ENCODE data around the gene KCNH1.
"Not testable (repeated sequence)": the region's sequence is repeated elsewhere in the genome, so short reads cannot be mapped to it uniquely, and the experiment has no call there.

Gene KCNH1

DNA sequence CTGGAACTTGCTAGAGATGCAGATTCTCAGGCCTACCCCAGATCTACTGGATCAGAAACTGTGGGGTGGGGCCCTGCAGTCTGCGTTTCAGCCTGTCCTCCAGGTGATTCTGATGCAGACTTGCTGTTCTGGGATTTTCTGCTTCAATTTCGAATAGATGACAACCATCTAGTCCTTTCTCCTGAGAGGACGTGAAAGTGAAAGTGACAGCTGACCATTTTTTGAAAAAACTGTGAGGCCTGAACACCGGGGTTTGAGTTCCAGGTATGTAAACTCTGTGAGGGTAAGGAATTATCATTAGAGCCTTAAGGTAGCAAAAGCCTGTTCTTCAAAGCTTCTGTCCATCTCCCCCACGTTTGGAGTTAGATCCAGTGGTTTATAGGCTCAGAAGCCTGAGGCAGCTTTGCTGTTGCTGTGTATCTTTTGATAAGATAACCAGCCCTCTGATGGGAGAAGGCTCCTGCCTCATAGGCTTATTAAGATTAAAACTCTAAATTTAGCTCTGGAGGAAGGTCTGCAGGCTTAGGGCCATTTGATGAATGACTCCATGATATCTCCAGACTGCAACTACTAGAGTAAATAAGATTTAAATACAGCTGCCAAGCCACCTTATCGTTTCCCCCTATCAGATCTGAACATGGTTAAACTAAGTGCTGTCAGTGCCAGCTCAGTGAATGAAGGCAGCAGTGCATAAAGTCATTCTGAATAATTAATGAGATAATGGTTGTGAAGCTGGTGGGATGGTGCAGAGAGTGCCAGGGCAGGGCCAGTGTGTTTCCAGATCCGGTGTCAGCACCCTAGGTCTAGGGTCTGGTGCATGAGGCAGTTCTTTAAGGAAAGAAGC lies 470.0 kb downstream of the KCNH1 start:
- no peak overlapping the region for H3K27ac Mint-ChIP-seq
- ATAC-seq (ENCODE audit: low read depth) (no peak), DNase-seq (ENCODE audit: low spot score in 2 of 2) (no peak)
- peaks cover 2% of the 10 kb centered on the region for H3K36me3 Mint-ChIP-seq
- no peaks in the 10 kb centered on the region for H3K27me3 Mint-ChIP-seq
- H3K9me3 Mint-ChIP-seq = no peaks in the 10 kb centered on the region
- H3K4me3 Mint-ChIP-seq = no peak overlapping the region
- peaks cover 8% of the 10 kb centered on the region for H3K4me1 Mint-ChIP-seq

DNA sequence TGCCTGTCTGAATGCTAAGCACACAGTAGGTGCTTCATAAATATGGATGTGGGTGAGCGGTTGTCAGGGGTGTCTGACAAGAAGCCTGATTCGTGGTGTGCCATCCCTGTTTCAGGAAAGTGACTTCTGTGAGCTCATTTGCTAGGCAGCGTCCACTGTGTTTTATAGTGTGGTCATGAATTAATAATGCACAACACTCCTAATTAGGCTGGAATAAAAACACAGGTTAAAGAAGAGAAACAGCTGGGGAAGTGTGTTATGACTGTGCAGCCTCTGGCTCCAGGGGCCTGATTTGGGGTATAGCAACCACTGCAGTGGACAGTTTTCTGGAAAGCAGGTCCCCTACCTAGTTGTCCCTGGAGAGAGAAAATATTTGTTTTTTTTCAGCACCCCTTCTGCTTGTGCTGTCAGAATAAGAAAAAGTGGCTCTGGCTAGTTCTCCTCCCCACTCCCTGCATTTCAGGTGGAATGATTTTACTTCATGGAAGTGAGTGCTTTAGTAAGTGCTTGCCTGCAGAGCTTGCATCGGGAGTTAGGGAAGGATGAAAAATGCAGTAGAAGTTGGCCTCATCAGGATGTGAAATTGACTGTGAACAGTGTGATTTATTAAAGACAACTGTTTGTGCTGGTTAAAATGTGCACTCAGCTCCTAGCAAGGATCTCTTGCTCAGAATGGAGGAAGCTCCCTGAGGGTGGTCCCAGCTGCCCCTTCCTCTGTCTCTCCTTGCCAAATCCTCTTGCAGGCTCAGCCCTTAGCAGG lies 471.5 kb downstream of the KCNH1 start:
- Mint-ChIP-seq H3K4me3 (no peak overlapping the region), H3K27ac (no peak overlapping the region), H3K27me3 (no peaks in the 10 kb centered on the region), H3K36me3 (peaks cover 7% of the 10 kb centered on the region), H3K9me3 (peaks cover 3% of the 10 kb centered on the region), H3K4me1 (peaks cover 8% of the 10 kb centered on the region)
- ATAC-seq (ENCODE audit: low read depth) (no peak), DNase-seq (ENCODE audit: low spot score in 2 of 2) (no peak)

DNA sequence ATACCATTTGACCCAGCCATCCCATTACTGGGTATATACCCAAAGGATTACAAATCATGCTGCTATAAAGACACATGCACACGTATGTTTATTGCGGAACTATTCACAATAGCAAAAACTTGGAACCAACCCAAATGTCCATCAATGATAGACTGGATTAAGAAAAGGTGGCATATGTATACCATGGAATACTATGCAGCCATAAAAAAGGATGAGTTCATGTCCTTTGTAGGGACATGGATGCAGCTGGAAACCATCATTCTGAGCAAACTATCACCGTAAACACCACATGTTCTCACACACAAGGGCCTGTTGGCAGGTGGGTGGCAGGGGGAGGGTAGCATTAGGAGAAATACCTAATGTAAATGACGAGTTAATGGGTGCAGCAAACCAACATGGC lies 472.4 kb downstream of the KCNH1 start:
- not testable (repeated sequence) for H3K4me1 Mint-ChIP-seq; H3K4me3 Mint-ChIP-seq; DNase-seq (ENCODE audit: low spot score in 2 of 2); H3K9me3 Mint-ChIP-seq; H3K27ac Mint-ChIP-seq; H3K27me3 Mint-ChIP-seq; ATAC-seq (ENCODE audit: low read depth); H3K36me3 Mint-ChIP-seq

DNA sequence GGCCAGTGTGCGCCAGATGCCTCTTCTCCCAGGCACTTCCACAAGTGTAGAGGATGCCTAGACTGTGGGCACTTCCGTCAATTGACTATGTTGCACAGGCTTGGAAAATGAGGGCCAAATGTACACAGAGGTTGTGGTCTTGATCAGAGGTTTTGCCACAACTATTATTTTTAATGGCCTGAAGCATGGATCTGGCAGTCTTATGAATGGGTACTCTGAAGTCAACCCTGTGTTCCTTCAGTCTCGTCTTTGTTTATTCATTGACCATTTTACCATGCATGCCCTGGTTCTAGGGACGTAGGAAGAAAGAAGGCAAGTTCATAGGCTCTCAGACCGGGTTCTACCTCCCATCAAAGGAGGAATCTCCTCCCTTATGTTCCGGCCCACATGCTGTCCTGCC lies 476.1 kb downstream of the KCNH1 start:
- H3K27ac Mint-ChIP-seq = no peak overlapping the region
- ATAC-seq (ENCODE audit: low read depth) (no peak), DNase-seq (ENCODE audit: low spot score in 2 of 2) (no peak)
- no peaks in the 10 kb centered on the region for H3K4me1 Mint-ChIP-seq
- no peaks in the 10 kb centered on the region for H3K27me3 Mint-ChIP-seq
- peaks cover 3% of the 10 kb centered on the region for H3K9me3 Mint-ChIP-seq
- H3K36me3 Mint-ChIP-seq = peaks cover 12% of the 10 kb centered on the region
- no peak overlapping the region for H3K4me3 Mint-ChIP-seq

DNA sequence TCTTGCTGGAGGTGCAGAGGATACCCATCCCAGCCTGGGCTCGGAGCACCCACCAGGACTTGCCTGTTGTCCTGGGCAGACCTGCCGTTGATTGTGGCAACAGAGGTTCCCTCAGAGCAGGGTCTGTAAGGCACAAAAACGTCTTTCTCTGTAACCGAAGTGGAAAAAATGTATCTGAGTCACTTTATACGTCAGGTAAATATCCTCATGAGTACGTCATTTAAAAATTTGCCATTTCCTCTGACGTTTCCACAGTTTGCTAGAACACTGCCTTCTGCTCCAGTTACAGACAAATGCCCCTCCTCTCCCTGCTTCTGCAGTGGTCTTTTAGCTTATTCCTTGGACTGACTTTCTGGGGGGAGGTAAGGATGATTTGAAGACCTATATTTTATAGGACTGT lies 478.4 kb downstream of the KCNH1 start:
- Mint-ChIP-seq H3K9me3 (peaks cover 3% of the 10 kb centered on the region), H3K4me3 (no peak overlapping the region), H3K4me1 (peaks cover 5% of the 10 kb centered on the region), H3K36me3 (peaks cover 12% of the 10 kb centered on the region), H3K27me3 (no peaks in the 10 kb centered on the region), H3K27ac (no peak overlapping the region)
- DNase-seq (ENCODE audit: low spot score in 2 of 2) (no peak), ATAC-seq (ENCODE audit: low read depth) (no peak)

DNA sequence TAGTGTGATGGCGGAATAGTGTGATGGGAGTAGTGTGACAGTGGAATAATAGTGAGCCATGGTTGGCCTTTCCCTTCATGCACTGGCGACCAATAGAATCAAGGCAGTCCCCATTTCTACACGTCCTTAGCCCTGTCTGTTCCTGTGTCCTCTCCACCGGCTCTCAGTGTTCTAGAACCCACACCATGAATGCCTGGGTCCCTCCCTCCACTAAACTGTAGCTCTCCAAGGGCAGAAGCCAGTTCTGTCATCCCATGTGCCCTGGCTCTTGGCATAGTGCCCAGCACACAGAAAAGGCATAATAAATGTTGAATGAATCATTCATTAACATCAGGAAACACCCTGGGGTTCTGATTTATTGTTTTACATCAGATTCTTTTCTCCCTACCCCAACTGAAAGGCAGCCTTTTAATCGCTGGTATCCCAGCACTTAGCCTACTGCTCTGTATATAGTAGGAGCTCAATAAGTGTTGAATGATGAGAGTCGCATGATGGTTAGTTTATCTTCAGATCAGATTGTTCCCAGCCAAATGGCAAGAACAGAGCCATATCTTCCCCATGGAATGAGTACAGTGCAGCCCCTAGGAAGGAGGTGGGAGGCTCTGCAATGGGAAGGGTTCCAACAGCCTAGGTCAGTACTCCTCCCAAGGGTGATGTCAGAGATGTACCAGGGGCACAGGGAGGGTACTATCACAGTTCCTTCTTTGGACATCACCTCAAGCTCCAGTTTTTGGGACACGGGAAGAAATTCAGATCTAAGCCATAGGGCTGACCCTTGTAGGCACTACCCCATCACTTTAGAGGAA lies 479.6 kb downstream of the KCNH1 start:
- Mint-ChIP-seq H3K4me3 (no peak overlapping the region), H3K36me3 (peaks cover 12% of the 10 kb centered on the region), H3K27ac (no peak overlapping the region), H3K9me3 (peaks cover 3% of the 10 kb centered on the region), H3K27me3 (no peaks in the 10 kb centered on the region), H3K4me1 (peaks cover 5% of the 10 kb centered on the region)
- ATAC-seq (ENCODE audit: low read depth) (no peak), DNase-seq (ENCODE audit: low spot score in 2 of 2) (no peak)

DNA sequence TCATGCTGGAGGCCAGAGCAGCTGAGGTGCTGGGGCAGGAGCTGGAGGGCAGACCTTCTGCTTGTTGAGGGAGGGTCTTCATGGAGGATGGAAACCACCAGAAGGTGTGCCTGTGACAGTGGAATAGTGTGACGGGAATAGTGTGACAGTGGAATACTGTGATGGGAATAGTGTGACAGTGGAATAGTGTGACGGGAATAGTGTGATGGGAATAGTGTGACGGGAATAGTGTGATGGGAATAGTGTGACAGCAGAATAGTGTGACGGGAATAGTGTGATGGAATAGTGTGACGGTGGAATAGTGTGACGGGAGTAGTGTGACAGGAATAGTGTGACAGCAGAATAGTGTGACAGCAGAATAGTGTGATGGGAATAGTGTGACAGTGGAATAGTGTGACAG lies 480.2 kb downstream of the KCNH1 start:
- Mint-ChIP-seq H3K27me3 (no peaks in the 10 kb centered on the region), H3K9me3 (peaks cover 3% of the 10 kb centered on the region), H3K4me3 (no peak overlapping the region), H3K27ac (no peak overlapping the region), H3K36me3 (peaks cover 10% of the 10 kb centered on the region), H3K4me1 (peaks cover 5% of the 10 kb centered on the region)
- DNase-seq (ENCODE audit: low spot score in 2 of 2) = no peak
- ATAC-seq (ENCODE audit: low read depth) = no peak

DNA sequence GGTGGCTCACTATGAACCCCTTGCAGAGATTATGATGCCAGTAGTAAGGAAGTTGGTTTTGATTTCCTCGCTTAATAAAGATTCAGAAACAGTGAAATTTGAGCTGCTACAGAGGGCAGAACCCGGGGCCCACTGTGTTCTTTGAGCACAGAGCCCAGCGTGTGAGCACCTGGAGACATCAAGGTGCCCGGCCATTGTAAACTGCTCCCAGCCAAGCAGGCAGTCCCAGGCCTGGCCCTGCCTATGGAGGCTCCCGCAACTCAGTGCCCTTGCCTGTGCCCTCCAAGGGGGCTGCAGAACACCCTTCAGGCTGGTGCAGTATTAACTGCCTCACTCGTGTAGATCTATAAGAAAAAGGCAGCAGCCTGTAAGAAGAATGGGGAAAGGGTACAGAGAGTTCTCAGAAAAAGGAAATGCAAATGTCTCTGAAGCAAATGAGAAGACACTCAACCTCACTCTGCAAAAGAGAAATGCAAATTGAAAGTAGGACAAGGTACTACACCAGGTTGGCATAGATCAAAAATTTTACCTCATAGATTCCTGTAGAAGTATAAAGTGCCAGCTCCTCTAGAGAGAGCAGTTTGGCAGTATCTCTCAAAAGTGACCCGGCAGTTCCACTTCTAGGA lies 481.5 kb downstream of the KCNH1 start:
- H3K27ac Mint-ChIP-seq = peak overlapping the region; percentile 29
- no peaks in the 10 kb centered on the region for H3K9me3 Mint-ChIP-seq
- ATAC-seq (ENCODE audit: low read depth) (no peak), DNase-seq (ENCODE audit: low spot score in 2 of 2) (no peak)
- H3K36me3 Mint-ChIP-seq = peaks cover 9% of the 10 kb centered on the region
- H3K4me1 Mint-ChIP-seq = peaks cover 5% of the 10 kb centered on the region
- H3K4me3 Mint-ChIP-seq = no peak overlapping the region
- H3K27me3 Mint-ChIP-seq = no peaks in the 10 kb centered on the region

DNA sequence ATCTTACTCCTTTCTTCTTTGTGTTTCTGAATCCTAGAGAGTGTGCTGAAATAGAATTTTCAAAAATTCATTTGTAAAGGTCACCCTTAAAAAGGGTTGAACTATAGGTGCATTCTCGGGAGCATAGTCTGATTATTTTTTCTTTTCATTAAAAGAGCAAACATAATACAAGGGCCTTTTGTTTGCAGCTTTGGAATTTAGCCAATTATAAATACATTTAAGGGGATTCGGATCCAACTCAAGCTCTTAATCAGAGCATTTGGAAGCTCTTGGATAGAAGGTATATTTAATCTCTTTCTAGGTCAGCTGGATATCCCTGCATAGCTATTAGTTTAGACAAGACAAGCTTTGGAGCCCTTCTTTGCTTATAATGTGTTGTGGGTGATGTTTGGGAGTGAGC lies 483.5 kb downstream of the KCNH1 start:
- no peaks in the 10 kb centered on the region for H3K9me3 Mint-ChIP-seq
- ATAC-seq (ENCODE audit: low read depth) (no peak), DNase-seq (ENCODE audit: low spot score in 2 of 2) (no peak)
- H3K27ac Mint-ChIP-seq = no peak overlapping the region
- no peaks in the 10 kb centered on the region for H3K27me3 Mint-ChIP-seq
- peaks cover 16% of the 10 kb centered on the region for H3K36me3 Mint-ChIP-seq
- peaks cover 5% of the 10 kb centered on the region for H3K4me1 Mint-ChIP-seq
- H3K4me3 Mint-ChIP-seq = no peak overlapping the region

DNA sequence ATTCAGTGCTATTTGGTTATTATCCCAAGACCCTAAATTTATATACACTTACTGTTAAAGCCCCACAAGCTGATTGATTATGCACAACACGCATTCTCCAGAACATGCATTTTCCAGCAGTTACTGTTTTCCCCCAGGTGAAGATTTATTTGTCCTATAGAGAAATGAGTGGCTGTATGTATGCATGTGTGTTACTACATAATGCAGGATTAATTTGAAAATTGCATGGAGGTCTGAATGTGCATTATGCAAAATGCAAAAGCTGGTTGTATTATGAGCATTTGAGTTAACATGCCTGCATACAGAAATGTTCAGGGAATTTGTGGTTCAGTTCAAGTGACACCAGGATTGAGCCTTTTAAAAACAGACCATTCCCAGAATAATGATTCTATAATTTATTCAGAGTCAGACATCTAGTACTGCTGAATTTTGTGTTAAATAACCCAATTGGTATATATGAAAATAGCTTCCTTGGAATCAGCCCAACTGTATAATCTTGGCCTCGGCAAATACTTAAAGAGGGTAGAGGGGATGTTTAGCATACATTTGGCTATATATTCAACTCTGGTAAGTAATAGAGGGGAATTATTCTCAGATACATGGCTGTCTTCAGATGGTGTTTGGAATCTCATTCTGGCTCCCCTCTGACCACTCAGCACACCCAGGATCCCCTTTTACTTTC lies 485.2 kb downstream of the KCNH1 start:
- no peaks in the 10 kb centered on the region for H3K27me3 Mint-ChIP-seq
- H3K4me3 Mint-ChIP-seq = no peak overlapping the region
- no peak overlapping the region for H3K27ac Mint-ChIP-seq
- peaks cover 12% of the 10 kb centered on the region for H3K36me3 Mint-ChIP-seq
- no peak for DNase-seq (ENCODE audit: low spot score in 2 of 2)
- H3K9me3 Mint-ChIP-seq = no peaks in the 10 kb centered on the region
- H3K4me1 Mint-ChIP-seq = peaks cover 5% of the 10 kb centered on the region
- no peak for ATAC-seq (ENCODE audit: low read depth)

DNA sequence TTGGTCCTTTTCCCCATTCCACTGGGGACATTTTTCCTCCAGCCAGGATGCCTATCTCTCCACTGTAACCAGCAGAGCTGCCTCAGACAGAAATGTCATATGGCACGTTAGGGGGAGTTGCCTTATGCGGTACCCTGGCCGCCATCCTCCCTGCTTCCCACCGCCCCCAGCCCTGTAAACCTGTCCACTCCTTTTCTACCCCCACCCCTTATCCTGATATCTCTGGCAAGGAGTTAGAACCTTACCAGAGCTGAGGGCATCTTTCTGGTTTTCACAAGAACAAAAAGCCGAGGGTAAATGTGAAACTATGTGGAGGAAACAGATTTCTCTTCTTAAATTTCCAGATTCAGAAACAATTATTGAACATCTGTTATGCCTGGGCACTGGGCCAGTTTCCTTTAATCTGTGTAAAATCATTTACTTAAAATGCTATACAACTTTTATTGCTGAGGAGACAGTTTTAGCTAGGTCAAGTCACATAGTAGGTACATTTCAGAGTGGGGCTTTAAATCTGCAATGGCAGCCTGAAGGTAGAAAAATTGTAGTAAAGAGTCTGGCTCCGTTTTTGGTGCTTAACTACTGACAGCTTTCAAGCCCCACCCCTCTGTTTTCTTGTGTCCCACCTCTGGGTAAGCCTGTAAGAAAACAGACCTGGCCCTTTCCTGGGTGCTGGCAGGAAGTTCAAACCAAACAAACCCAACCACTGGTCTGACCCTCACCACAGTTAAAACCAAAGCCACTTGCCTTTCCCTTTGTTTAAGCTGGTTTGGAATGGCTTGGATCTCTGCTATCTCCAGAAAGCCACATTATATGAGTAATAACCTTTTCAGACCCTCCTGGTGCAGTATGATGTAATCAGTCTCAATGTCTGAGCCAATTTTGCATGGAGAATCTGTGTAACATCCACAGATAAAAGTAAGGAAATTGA lies 486.3 kb downstream of the KCNH1 start:
- no peak for DNase-seq (ENCODE audit: low spot score in 2 of 2)
- Mint-ChIP-seq H3K9me3 (no peaks in the 10 kb centered on the region), H3K27ac (no peak overlapping the region), H3K4me3 (no peak overlapping the region), H3K27me3 (no peaks in the 10 kb centered on the region), H3K36me3 (peaks cover 14% of the 10 kb centered on the region), H3K4me1 (peaks cover 5% of the 10 kb centered on the region)
- ATAC-seq (ENCODE audit: low read depth) = no peak

DNA sequence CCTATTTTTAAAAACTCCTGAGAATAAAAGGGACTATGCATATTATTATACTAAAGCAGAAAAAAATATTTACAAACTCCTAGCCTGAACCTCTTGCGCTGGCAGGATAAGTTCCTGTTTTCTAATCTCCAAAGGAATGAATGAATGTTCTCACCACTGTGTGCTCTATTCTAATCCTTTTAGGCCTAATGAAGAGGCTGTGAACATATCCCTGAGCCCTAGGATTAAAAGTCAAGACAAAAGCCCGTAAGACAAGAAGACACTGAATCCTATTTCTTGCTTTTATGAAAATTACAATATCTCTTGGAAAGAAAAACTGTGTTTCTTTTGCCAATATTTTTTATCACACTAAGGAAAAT lies 487.7 kb downstream of the KCNH1 start:
- no peak overlapping the region for H3K27ac Mint-ChIP-seq
- DNase-seq (ENCODE audit: low spot score in 2 of 2) (no peak), ATAC-seq (ENCODE audit: low read depth) (no peak)
- no peaks in the 10 kb centered on the region for H3K27me3 Mint-ChIP-seq
- no peaks in the 10 kb centered on the region for H3K4me1 Mint-ChIP-seq
- H3K4me3 Mint-ChIP-seq = no peak overlapping the region
- no peaks in the 10 kb centered on the region for H3K9me3 Mint-ChIP-seq
- peaks cover 14% of the 10 kb centered on the region for H3K36me3 Mint-ChIP-seq
